ENCODE results near the gene GPSM3. TPM values are rescaled to one million over a fixed set of nuclear protein-coding genes. Genes with fewer than 3 reads are reported as not detected.

The GPSM3 gene
- total RNA-seq, 2 donors from 2014 or later = 12.9 to 25.0 TPM

GRCh38 chr6:32170294-32170693 lies 22.1 kb downstream of the GPSM3 start:
- H3K36me3 Mint-ChIP-seq (ENCODE audit: low read depth) = peaks cover 68% of the 10 kb centered on the region
- no peaks in the 10 kb centered on the region for H3K9me3 ChIP-seq (ENCODE audit: control insufficient read depth, low read length)
- H3K9me3 Mint-ChIP-seq = no peaks in the 10 kb centered on the region
- H3K27ac ChIP-seq (ENCODE audit: low read depth, low read length) = no peak overlapping the region
- peaks cover 68% of the 10 kb centered on the region for H3K36me3 ChIP-seq (ENCODE audit: control insufficient read depth, insufficient read depth, low read length)
- H3K4me3 Mint-ChIP-seq = no peak overlapping the region
- H3K27me3 Mint-ChIP-seq (ENCODE audit: insufficient read depth) = no peaks in the 10 kb centered on the region
- H3K4me3 ChIP-seq (ENCODE audit: low read length) = no peak overlapping the region
- no peak for TF ChIP-seq CTCF (conservative IDR thresholded peaks at IDR 0.05)
- WGBS, 2 experiments (ENCODE audit: insufficient coverage in 1 of 2, insufficient read length in 1 of 2) = 94 to 97% methylated on average over 5 to 10 of the region's 11 CpGs
- H3K27me3 ChIP-seq (ENCODE audit: control insufficient read depth, insufficient read depth, low read length, poor library complexity, severe bottlenecking) = no peaks in the 10 kb centered on the region
- peaks cover 58% of the 10 kb centered on the region for H3K4me1 Mint-ChIP-seq
- H3K27ac Mint-ChIP-seq = peak overlapping the region; percentile 62
- peaks cover 26% of the 10 kb centered on the region for H3K4me1 ChIP-seq (ENCODE audit: control insufficient read depth, insufficient read depth, low read length)
- DNase-seq = no peak
- no peak overlapping the region for H3K9ac ChIP-seq (ENCODE audit: extremely low read depth, low read length, poor library complexity, severe bottlenecking)

GRCh38 chr6:32168807-32169591 lies 23.4 kb downstream of the GPSM3 start:
- WGBS, 2 experiments (ENCODE audit: insufficient coverage in 1 of 2, insufficient read length in 1 of 2) = 90 to 96% methylated on average over 7 to 11 of the region's 11 CpGs
- peaks cover 56% of the 10 kb centered on the region for H3K4me1 Mint-ChIP-seq
- no peak for TF ChIP-seq CTCF (conservative IDR thresholded peaks at IDR 0.05)
- H3K9me3 Mint-ChIP-seq = no peaks in the 10 kb centered on the region
- peaks cover 70% of the 10 kb centered on the region for H3K36me3 Mint-ChIP-seq (ENCODE audit: low read depth)
- H3K4me1 ChIP-seq (ENCODE audit: control insufficient read depth, insufficient read depth, low read length) = peaks cover 26% of the 10 kb centered on the region
- H3K4me3 Mint-ChIP-seq = peak overlapping the region; percentile 40
- H3K36me3 ChIP-seq (ENCODE audit: control insufficient read depth, insufficient read depth, low read length) = peaks cover 72% of the 10 kb centered on the region
- H3K27me3 ChIP-seq (ENCODE audit: control insufficient read depth, insufficient read depth, low read length, poor library complexity, severe bottlenecking) = no peaks in the 10 kb centered on the region
- no peak for DNase-seq
- no peaks in the 10 kb centered on the region for H3K9me3 ChIP-seq (ENCODE audit: control insufficient read depth, low read length)
- H3K27ac ChIP-seq (ENCODE audit: low read depth, low read length) = no peak overlapping the region
- H3K27me3 Mint-ChIP-seq (ENCODE audit: insufficient read depth) = no peaks in the 10 kb centered on the region
- H3K27ac Mint-ChIP-seq = peak overlapping the region; percentile 96
- no peak overlapping the region for H3K9ac ChIP-seq (ENCODE audit: extremely low read depth, low read length, poor library complexity, severe bottlenecking)
- peak overlapping the region; percentile 21 for H3K4me3 ChIP-seq (ENCODE audit: low read length)

GRCh38 chr6:32168350-32168749 lies 24.1 kb downstream of the GPSM3 start:
- no peaks in the 10 kb centered on the region for H3K9me3 Mint-ChIP-seq
- H3K4me3 ChIP-seq (ENCODE audit: low read length) = peak overlapping the region; percentile 21
- DNase-seq = no peak
- peak overlapping the region; percentile 96 for H3K27ac Mint-ChIP-seq
- WGBS, 2 experiments (ENCODE audit: insufficient coverage in 1 of 2, insufficient read length in 1 of 2) = 71 to 100% methylated on average over 1 to 2 of the region's 2 CpGs
- H3K4me1 ChIP-seq (ENCODE audit: control insufficient read depth, insufficient read depth, low read length) = peaks cover 26% of the 10 kb centered on the region
- H3K27me3 Mint-ChIP-seq (ENCODE audit: insufficient read depth) = no peaks in the 10 kb centered on the region
- peaks cover 68% of the 10 kb centered on the region for H3K36me3 Mint-ChIP-seq (ENCODE audit: low read depth)
- no peaks in the 10 kb centered on the region for H3K9me3 ChIP-seq (ENCODE audit: control insufficient read depth, low read length)
- TF ChIP-seq CTCF (conservative IDR thresholded peaks at IDR 0.05) = no peak
- peaks cover 52% of the 10 kb centered on the region for H3K4me1 Mint-ChIP-seq
- H3K4me3 Mint-ChIP-seq = peak overlapping the region; percentile 40
- H3K9ac ChIP-seq (ENCODE audit: extremely low read depth, low read length, poor library complexity, severe bottlenecking) = no peak overlapping the region
- no peaks in the 10 kb centered on the region for H3K27me3 ChIP-seq (ENCODE audit: control insufficient read depth, insufficient read depth, low read length, poor library complexity, severe bottlenecking)
- H3K36me3 ChIP-seq (ENCODE audit: control insufficient read depth, insufficient read depth, low read length) = peaks cover 66% of the 10 kb centered on the region
- H3K27ac ChIP-seq (ENCODE audit: low read depth, low read length) = peak overlapping the region; percentile 33
